Breast epithelium (tissue), 3 donors: ENCODE measurements around the gene ANK2.

Experiments used
- POLR2A ChIP-seq: fragments of 450-650 bp; IDR thresholded peaks from one replicate; pipeline ENCODE4 v1.6.1; 2016; ENCODE audit warnings: antibody characterized with exemption, mild to moderate bottlenecking, moderate library complexity
- TF ChIP-seq, protein P1 (sequence below), 3 donors: fragments of 450-650 bp; IDR thresholded peaks; one replicate each; pipeline ENCODE4 v1.5.1; 2016 to 2017; ENCODE audit warnings: antibody characterized with exemption in 3 of 3, mild to moderate bottlenecking in 3 of 3, moderate library complexity in 3 of 3

DNA sequence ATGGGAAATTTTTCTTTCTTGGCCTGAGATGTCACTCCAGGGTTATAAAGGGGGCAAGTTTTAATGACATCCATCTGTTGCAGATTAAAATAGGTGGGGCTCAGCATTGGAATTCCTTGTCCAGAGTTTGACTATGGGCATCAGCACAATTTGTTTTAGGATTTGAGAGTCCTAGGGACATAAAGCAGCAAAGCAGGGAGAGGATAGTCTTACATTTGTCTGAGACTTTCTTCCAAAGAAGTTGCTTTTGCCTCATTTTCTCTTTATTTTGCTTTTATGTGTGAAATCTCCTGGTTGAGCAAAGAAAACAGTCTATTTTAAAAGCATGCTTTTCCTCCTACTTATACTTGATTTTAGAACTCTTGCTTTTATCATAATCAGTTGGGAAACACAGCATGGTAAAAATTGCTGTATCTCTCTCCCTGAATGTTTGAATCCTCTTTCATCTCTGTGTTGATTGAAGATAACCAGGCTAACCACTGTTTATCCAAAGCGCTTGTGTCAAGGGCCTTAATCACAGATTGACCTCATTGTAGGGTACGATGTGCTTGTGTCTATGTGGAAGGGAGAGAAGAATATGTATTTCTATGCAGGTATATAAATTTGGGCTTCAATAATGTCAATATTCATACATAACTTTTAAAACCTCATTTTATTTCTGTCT lies 121.5 kb downstream of the ANK2 start:
- TF ChIP-seq, protein P1, sequence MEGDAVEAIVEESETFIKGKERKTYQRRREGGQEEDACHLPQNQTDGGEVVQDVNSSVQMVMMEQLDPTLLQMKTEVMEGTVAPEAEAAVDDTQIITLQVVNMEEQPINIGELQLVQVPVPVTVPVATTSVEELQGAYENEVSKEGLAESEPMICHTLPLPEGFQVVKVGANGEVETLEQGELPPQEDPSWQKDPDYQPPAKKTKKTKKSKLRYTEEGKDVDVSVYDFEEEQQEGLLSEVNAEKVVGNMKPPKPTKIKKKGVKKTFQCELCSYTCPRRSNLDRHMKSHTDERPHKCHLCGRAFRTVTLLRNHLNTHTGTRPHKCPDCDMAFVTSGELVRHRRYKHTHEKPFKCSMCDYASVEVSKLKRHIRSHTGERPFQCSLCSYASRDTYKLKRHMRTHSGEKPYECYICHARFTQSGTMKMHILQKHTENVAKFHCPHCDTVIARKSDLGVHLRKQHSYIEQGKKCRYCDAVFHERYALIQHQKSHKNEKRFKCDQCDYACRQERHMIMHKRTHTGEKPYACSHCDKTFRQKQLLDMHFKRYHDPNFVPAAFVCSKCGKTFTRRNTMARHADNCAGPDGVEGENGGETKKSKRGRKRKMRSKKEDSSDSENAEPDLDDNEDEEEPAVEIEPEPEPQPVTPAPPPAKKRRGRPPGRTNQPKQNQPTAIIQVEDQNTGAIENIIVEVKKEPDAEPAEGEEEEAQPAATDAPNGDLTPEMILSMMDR (IDR thresholded peaks at IDR 0.05): no peak
- no peak for TF ChIP-seq POLR2A
